Measurements from ENCODE around the gene FBXL14.

The FBXL14 gene

GRCh38 chr12:1587927-1588574 lies 6.3 kb downstream of the FBXL14 start:
- DNase-seq (ENCODE audit: low read depth), result no peak
- no peak overlapping the region for H3K4me3 ChIP-seq (replicated peaks; ENCODE audit: low read depth, low read length)
- TF ChIP-seq, protein P1, sequence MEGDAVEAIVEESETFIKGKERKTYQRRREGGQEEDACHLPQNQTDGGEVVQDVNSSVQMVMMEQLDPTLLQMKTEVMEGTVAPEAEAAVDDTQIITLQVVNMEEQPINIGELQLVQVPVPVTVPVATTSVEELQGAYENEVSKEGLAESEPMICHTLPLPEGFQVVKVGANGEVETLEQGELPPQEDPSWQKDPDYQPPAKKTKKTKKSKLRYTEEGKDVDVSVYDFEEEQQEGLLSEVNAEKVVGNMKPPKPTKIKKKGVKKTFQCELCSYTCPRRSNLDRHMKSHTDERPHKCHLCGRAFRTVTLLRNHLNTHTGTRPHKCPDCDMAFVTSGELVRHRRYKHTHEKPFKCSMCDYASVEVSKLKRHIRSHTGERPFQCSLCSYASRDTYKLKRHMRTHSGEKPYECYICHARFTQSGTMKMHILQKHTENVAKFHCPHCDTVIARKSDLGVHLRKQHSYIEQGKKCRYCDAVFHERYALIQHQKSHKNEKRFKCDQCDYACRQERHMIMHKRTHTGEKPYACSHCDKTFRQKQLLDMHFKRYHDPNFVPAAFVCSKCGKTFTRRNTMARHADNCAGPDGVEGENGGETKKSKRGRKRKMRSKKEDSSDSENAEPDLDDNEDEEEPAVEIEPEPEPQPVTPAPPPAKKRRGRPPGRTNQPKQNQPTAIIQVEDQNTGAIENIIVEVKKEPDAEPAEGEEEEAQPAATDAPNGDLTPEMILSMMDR (IDR thresholded peaks at IDR 0.05; ENCODE audit: low read length, missing control alignments), result no peak

- no peak overlapping the region for H3K4me3 ChIP-seq (replicated peaks; ENCODE audit: low read depth, low read length)
- no peak for DNase-seq (ENCODE audit: low read depth)
- TF ChIP-seq, protein P1 (IDR thresholded peaks at IDR 0.05; ENCODE audit: low read length, missing control alignments), result no peak
Observed at GRCh38 chr12:1584326-1584725, 10.1 kb downstream of the FBXL14 start.

- DNase-seq (ENCODE audit: low read depth), result peak; percentile 94
Observed at GRCh38 chr12:1583421-1584078, 10.8 kb downstream of the FBXL14 start.

GRCh38 chr12:1582709-1583050 lies 11.7 kb downstream of the FBXL14 start:
- no peak overlapping the region for H3K4me3 ChIP-seq (replicated peaks; ENCODE audit: low read depth, low read length)
- no peak for DNase-seq (ENCODE audit: low read depth)
- TF ChIP-seq, protein P1 (IDR thresholded peaks at IDR 0.05; ENCODE audit: low read length, missing control alignments), result no peak

More at GRCh38 chr12:1583421-1584078, 10.8 kb downstream of the FBXL14 start:
- H3K4me3 ChIP-seq (replicated peaks; ENCODE audit: low read depth, low read length), result peak overlapping the region; percentile 38
- TF ChIP-seq, protein P1 (IDR thresholded peaks at IDR 0.05; ENCODE audit: low read length, missing control alignments), result peak; percentile 92

DNA sequence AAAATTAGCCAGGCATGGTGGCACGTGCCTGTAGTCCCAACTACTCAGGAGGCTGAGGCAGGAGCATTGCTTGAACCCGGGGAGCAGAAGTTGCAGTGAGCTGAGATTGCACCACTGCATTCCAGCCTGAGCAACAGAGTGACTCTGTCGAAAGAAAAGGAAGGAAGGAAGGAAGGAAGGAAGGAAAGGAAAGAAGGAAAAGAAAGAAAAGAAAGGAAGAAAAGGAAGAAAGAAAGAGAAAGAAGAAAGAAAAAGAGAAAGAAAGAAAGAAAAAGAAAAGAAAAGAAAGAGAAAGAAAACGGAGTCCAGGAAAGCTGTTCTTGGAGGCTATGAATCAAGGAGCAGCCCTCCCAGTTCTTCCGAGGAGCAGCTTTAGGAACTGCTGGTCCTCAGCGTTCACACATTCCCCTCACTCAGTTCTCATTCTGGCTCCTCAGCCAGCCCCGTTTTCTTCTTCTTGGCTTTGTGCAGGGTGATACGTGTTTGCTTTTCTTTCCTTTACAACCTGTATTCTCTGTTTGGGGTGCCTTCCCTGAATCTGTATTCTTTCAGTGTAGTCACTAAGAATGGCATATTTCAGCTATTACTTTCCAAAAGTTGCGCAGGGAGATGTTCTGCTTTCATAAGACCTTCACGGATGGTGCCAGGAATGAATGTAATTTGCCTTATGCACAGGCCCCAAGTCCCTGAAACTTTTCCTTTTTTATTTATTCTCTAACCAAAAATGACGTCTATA lies 12.2 kb downstream of the FBXL14 start:
- no peak overlapping the region for H3K4me3 ChIP-seq (replicated peaks; ENCODE audit: low read depth, low read length)
- TF ChIP-seq, protein P1 (IDR thresholded peaks at IDR 0.05; ENCODE audit: low read length, missing control alignments), result no peak
- no peak for DNase-seq (ENCODE audit: low read depth)

DNA sequence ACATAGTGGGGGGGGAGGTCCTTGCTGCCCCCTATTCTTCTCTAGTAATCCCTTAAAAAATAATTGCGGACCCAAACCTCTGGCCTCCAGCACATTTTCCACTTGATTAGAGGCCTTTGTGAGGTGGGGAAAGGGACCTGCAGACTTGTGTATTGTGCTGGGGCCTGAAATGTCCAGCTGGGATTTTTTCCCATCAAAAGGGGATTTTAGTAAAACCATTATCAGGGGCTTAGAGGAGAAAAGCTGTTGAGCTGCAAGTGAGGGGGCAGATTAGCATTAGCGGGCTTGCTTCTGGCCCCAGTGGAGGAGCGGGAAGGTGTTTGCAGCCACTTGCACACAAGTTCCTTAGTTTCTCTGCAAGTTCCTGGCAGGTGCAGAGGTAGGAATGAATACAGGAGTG lies 13.9 kb downstream of the FBXL14 start:
- DNase-seq (ENCODE audit: low read depth), result no peak
- TF ChIP-seq, protein P1 (IDR thresholded peaks at IDR 0.05; ENCODE audit: low read length, missing control alignments), result no peak
- no peak overlapping the region for H3K4me3 ChIP-seq (replicated peaks; ENCODE audit: low read depth, low read length)

Measured in fibroblast of pulmonary artery (primary cell).